ENCODE results near the gene MSL1. TPM values are rescaled to one million over a fixed set of nuclear protein-coding genes. Genes with fewer than 3 reads are reported as not detected.

MSL1 gene
- total and polyA plus RNA-seq, 2 of the 4 experiments (the other 2 are of a cell fraction) = 28.3 to 48.4 TPM

DNA sequence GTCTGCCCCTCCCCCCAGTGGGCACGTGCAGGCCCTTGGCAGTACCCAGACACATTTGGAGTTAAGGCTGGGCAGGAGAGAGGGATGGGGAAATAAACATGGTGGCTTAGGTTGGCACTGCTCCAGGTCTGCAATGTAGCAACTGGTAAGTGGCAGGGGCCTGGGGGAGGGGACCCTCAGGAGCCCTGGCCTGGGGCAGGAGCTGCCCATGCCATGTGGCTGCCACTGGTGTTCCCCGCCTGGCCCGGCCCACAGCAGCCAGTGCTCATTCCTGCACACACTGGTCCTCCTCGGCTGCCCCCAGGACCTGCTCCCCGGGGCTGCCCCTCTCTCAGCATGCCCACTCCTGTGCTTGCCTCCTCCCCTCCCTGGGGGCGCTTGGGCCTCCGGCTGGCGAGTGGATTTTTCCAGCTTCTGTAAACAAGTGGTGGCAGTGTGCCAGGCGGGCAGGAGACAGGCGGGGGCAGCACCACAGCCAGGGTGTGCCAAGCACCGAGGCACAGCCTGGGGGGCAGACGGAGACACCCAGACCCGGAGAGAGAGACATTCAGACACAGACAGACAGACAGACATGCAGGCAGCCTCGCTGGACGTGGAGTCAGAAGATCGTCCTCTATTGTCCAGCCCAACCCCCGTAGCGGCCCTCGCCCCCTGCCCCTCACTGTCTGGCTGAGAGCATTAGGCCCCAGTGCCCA is 49.6 kb upstream of the MSL1 start:
- H3K9me3 ChIP-seq (ENCODE audit: control insufficient read depth, insufficient read depth, low read length) = no peaks in the 10 kb centered on the region
- CTCF ChIA-PET = no interaction called here

More for the DNA sequence above, 49.6 kb upstream of the MSL1 start:
- Histone ChIP-seq H2AFZ (replicated peaks; ENCODE audit: low read length, poor library complexity) (no peak overlapping the region), H3K9me1 (ENCODE audit: insufficient read depth, low read length) (peaks cover 38% of the 10 kb centered on the region), H2AK5ac (ENCODE audit: low read depth, low read length) (peak overlapping the region; percentile 42; the same call in 1 of the 2 replicates), H3K56ac (ENCODE audit: extremely low read depth, insufficient read depth, low read length) (no peak overlapping the region), H4K91ac (ENCODE audit: insufficient read depth, low read depth, low read length) (no peak overlapping the region), H4K20me1 (ENCODE audit: insufficient read depth, low read length) (peaks cover 32% of the 10 kb centered on the region), H3K27me3 (ENCODE audit: control insufficient read depth, insufficient read depth, low read length) (no peaks in the 10 kb centered on the region), H3K36me3 (ENCODE audit: control insufficient read depth, insufficient read depth, low read length) (peaks cover 18% of the 10 kb centered on the region), H3K79me1 (ENCODE audit: low read depth in 1 of 2, low read length in 2 of 2) (peaks cover 32 to 87% of the 10 kb centered on the region in 2 experiments), H4K5ac (ENCODE audit: low read depth, low read length) (no peak overlapping the region), H2BK15ac (ENCODE audit: low read depth, low read length) (no peak overlapping the region), H3K4me3 (ENCODE audit: insufficient read depth, low read depth, low read length) (no peak overlapping the region), H3K4me1 (ENCODE audit: control insufficient read depth, insufficient read depth, low read length) (peaks cover 53% of the 10 kb centered on the region), H2BK120ac (ENCODE audit: low read depth, low read length) (no peak overlapping the region), H3K18ac (ENCODE audit: low read depth, low read length) (no peak overlapping the region; the same call in 1 of the 2 replicates), H2AK9ac (replicated peaks; ENCODE audit: low read depth, low read length, poor library complexity) (peak overlapping the region; percentile 91), H3K14ac (replicated peaks; ENCODE audit: low read depth, low read length) (peak overlapping the region; percentile 58; the same call in 1 of the 2 replicates), H3K4me2 (ENCODE audit: low read depth, low read length) (peak overlapping the region; percentile 12; the same call in 1 of the 2 replicates), H3K27ac (ENCODE audit: insufficient read depth, low read length) (no peak overlapping the region), H3K9ac (ENCODE audit: low read depth, low read length) (no peak overlapping the region), H3K23ac (ENCODE audit: low read depth, low read length) (no peak overlapping the region), H3K4ac (ENCODE audit: low read depth, low read length) (peak overlapping the region; percentile 6; the same call in 1 of the 2 replicates), H2BK5ac (ENCODE audit: low read depth, low read length, poor library complexity, severe bottlenecking) (no peak overlapping the region), H2BK20ac (ENCODE audit: low read depth, low read length) (no peak overlapping the region), H4K8ac (ENCODE audit: low read depth in 2 of 2, low read length in 2 of 2) (no peak overlapping the region)
- dilution Hi-C loops (cut with HindIII; ENCODE audit: low sequenced_read_pairs, unreplicated experiment) = no loop called here
- 37% methylated on average over 13 of the region's 19 CpGs; no CpG with 5 or more reads in 1 of the 2 experiments for WGBS, 2 experiments (ENCODE audit: extremely low coverage in 2 of 2, insufficient read length in 1 of 2)
- POLR2A ChIA-PET (ENCODE audit: unreplicated experiment) = no interaction called here
- no TSS peak for BruUV-seq (replicated peaks)
- in situ Hi-C loops (cut with MboI; ENCODE audit: low sequenced_read_pairs) = no loop called here
- DNase-seq = no peak
- intact Hi-C loops (cut with micrococcal nuclease) = no loop called here
- no peak; the same call in 1 of the 2 replicates for ATAC-seq (ENCODE audit: low read depth)
- TF ChIP-seq USF2 (IDR thresholded peaks at IDR 0.05; ENCODE audit: low read depth, low read length) = peak; percentile 28; the same call in 1 of the 2 replicates
- TF ChIP-seq MXI1 (IDR thresholded peaks at IDR 0.05; ENCODE audit: borderline replicate concordance, low read depth, low read length) = peak; percentile 33; the same call in 1 of the 2 replicates
- no peak for TF ChIP-seq NFE2L2 (IDR thresholded peaks at IDR 0.05; ENCODE audit: low read depth, low read length)
- TF ChIP-seq CTCF (conservative IDR thresholded peaks at IDR 0.05; ENCODE audit: low read depth, low read length) = no peak
- TF ChIP-seq FOS (IDR thresholded peaks at IDR 0.05; ENCODE audit: low read depth, low read length) = no peak
- TF ChIP-seq MAZ (IDR thresholded peaks at IDR 0.05; ENCODE audit: borderline replicate concordance, low read depth, low read length) = peak; percentile 33; the same call in 1 of the 2 replicates
- TF ChIP-seq BHLHE40 (IDR thresholded peaks at IDR 0.05; ENCODE audit: low read depth, low read length) = peak; percentile 94
- TF ChIP-seq CHD1 (IDR thresholded peaks at IDR 0.05; ENCODE audit: low read depth, low read length) = no peak
- no peak for TF ChIP-seq MAFK (IDR thresholded peaks at IDR 0.05; ENCODE audit: low read depth, low read length)
- TF ChIP-seq ELK1 (IDR thresholded peaks at IDR 0.05; ENCODE audit: borderline replicate concordance, low read depth, low read length) = no peak
- TF ChIP-seq SMC3 (IDR thresholded peaks at IDR 0.05; ENCODE audit: low read depth, low read length) = no peak
- 0 out of 2 replicates have a peak, but pooled peaks have one; percentile 18 for TF ChIP-seq CEBPB (IDR thresholded peaks at IDR 0.05; ENCODE audit: low read depth, low read length)
